T-cell (primary cell): ENCODE measurements around the gene DNAJC5. TPM values are rescaled to one million over a fixed set of nuclear protein-coding genes. Genes with fewer than 3 reads are reported as not detected.

ENCODE experiments used
- ATAC-seq, 4 experiments: fragments of 200-7000 bp in 3 of 4; fragments of 150-1000 bp in 1 of 4; cut with Tn5 transposase; replicated peaks in 1 of 4; 1 replicate in 3 of 4; 2 replicates in 1 of 4; pipeline ENCODE4 v1.10.0; 2021; ENCODE audit warnings: moderate library complexity in 3 of 4, mild to moderate bottlenecking in 2 of 4, moderate number of reproducible peaks in 1 of 4
- CTCF ChIA-PET, 2 donors: fragments of 300-600 bp; sonication (Branson Sonifier 250); formaldehyde crosslinking; loops; one replicate each; lab custom pipeline; 2022; ENCODE audit warnings: antibody characterized with exemption in 2 of 2; lab: Charles Lee
- POLR2A ChIA-PET, 2 donors: fragments of 300-600 bp; sonication (Branson Sonifier 250); formaldehyde crosslinking; loops; one replicate each; lab custom pipeline; 2022; ENCODE audit warnings: antibody characterized with exemption in 2 of 2; lab: Charles Lee
- DNase-seq, 35 experiments: peaks; one replicate each; pipeline versions ENCODE4 v3.0.0 to v3.0.0-alpha.2; 2013 to 2023
- H3K27ac ChIP-seq: one replicate; pipeline ENCODE4 v1.5.1; 2013; ENCODE audit warnings: low read length
- H3K27me3 ChIP-seq, 2 experiments: replicated peaks in 1 of 2; 1 replicate in 1 of 2; 2 replicates in 1 of 2; pipeline versions ENCODE4 v1.6.1 to v1.7.0; 2013; ENCODE audit warnings: low read length in 1 of 2, mixed read lengths in 1 of 2; ENCODE audit not compliant: control insufficient read depth in 2 of 2, insufficient read depth in 2 of 2; ENCODE audit errors: extremely low read depth in 1 of 2
- H3K36me3 ChIP-seq, 2 donors: 1 replicate in 1 of 2; 2 replicates in 1 of 2; pipeline versions ENCODE4 v1.6.1 to v1.7.0; 2013; ENCODE audit warnings: low read length in 1 of 2; ENCODE audit not compliant: control insufficient read depth in 2 of 2, insufficient read depth in 1 of 2; ENCODE audit errors: extremely low read depth in 1 of 2
- H3K4me1 ChIP-seq, 2 experiments: 1 replicate in 1 of 2; 2 replicates in 1 of 2; pipeline versions ENCODE4 v1.6.1 to v1.7.0; 2013; ENCODE audit warnings: low read length in 2 of 2, mixed read lengths in 1 of 2; ENCODE audit not compliant: insufficient read depth in 2 of 2, control insufficient read depth in 1 of 2; ENCODE audit errors: extremely low read depth in 1 of 2
- H3K4me3 ChIP-seq, 2 donors: 1 replicate in 1 of 2; 2 replicates in 1 of 2; pipeline versions ENCODE4 v1.5.1 to v1.7.0; 2013; ENCODE audit warnings: mild to moderate bottlenecking in 2 of 2, low read length in 1 of 2, moderate library complexity in 1 of 2; ENCODE audit not compliant: control insufficient read depth in 1 of 2; ENCODE audit errors: extremely low read depth in 1 of 2
- H3K9me3 ChIP-seq: 2 replicates; pipeline ENCODE4 v1.7.0; 2013
- H3K27ac Mint-ChIP-seq, 2 donors: one replicate each; pipeline ENCODE4 v1.8.0; 2020 to 2021; ENCODE audit warnings: mild to moderate bottlenecking in 2 of 2, mixed read lengths in 2 of 2
- H3K27me3 Mint-ChIP-seq, 2 donors: one replicate each; pipeline ENCODE4 v1.8.0; 2021 to 2022; ENCODE audit warnings: mixed read lengths in 2 of 2
- H3K36me3 Mint-ChIP-seq: one replicate; pipeline ENCODE4 v1.8.0; 2021; ENCODE audit warnings: mixed read lengths
- H3K4me1 Mint-ChIP-seq, 3 donors: one replicate each; pipeline ENCODE4 v1.8.0; 2020 to 2022; ENCODE audit warnings: mixed read lengths in 3 of 3, mild to moderate bottlenecking in 1 of 3
- H3K4me3 Mint-ChIP-seq, 3 donors: one replicate each; pipeline ENCODE4 v1.8.0; 2020 to 2022; ENCODE audit warnings: mild to moderate bottlenecking in 3 of 3, mixed read lengths in 3 of 3, moderate library complexity in 3 of 3
- H3K9me3 Mint-ChIP-seq, 3 donors: one replicate each; pipeline ENCODE4 v1.8.0; 2020 to 2022; ENCODE audit warnings: mixed read lengths in 3 of 3
- WGBS: methylation state at CpG from one replicate; pipeline ENCODE4 v1.1.5; 2013; ENCODE audit warnings: missing lambda C conversion rate; ENCODE audit not compliant: insufficient coverage; 5-methylcytosine and 5-hydroxymethylcytosine counted together
- total RNA-seq, 35 experiments: library from RNA in 6 of 35; stranded (reverse) in 6 of 35; fragments of 120-200 nt in 1 of 35; gene quantifications; one replicate each; pipeline versions ENCODE4 v1.2.1 to v1.2.4 and lab custom pipeline; 2013 to 2026

Gene DNAJC5
- total RNA-seq, 5 donors from 2014 or later (not counting 1 experiment from before 2014, with no cell fraction given), result 35.4 to 63.7 (median 54.9) TPM

GRCh38 chr20:63883201-63883593 lies 11.7 kb upstream of the DNAJC5 start:
- H3K36me3 Mint-ChIP-seq, result peaks cover 13% of the 10 kb centered on the region
- no peaks in the 10 kb centered on the region for H3K27me3 Mint-ChIP-seq
- H3K4me3 ChIP-seq, result no peak overlapping the region
- peaks cover 36 to 57% of the 10 kb centered on the region in 2 donors for H3K36me3 ChIP-seq
- ATAC-seq, result no peak
- H3K4me3 Mint-ChIP-seq, result no peak overlapping the region
- H3K27ac ChIP-seq, result no peak overlapping the region
- ChIA-PET CTCF (no interaction called here), POLR2A (no interaction called here)
- H3K9me3 ChIP-seq, result no peaks in the 10 kb centered on the region
- peaks cover 0 to 3% of the 10 kb centered on the region in 2 experiments for H3K4me1 ChIP-seq
- no peaks in the 10 kb centered on the region for H3K27me3 ChIP-seq
- H3K4me1 Mint-ChIP-seq, result no peaks in the 10 kb centered on the region
- WGBS, result 100% methylated on average over 1 of the region's 6 CpGs
- no peak for DNase-seq
- H3K9me3 Mint-ChIP-seq, result no peaks in the 10 kb centered on the region
- H3K27ac Mint-ChIP-seq, result no peak overlapping the region

GRCh38 chr20:63884506-63885263 lies 10.2 kb upstream of the DNAJC5 start:
- H3K27ac Mint-ChIP-seq, result no peak overlapping the region

DNA sequence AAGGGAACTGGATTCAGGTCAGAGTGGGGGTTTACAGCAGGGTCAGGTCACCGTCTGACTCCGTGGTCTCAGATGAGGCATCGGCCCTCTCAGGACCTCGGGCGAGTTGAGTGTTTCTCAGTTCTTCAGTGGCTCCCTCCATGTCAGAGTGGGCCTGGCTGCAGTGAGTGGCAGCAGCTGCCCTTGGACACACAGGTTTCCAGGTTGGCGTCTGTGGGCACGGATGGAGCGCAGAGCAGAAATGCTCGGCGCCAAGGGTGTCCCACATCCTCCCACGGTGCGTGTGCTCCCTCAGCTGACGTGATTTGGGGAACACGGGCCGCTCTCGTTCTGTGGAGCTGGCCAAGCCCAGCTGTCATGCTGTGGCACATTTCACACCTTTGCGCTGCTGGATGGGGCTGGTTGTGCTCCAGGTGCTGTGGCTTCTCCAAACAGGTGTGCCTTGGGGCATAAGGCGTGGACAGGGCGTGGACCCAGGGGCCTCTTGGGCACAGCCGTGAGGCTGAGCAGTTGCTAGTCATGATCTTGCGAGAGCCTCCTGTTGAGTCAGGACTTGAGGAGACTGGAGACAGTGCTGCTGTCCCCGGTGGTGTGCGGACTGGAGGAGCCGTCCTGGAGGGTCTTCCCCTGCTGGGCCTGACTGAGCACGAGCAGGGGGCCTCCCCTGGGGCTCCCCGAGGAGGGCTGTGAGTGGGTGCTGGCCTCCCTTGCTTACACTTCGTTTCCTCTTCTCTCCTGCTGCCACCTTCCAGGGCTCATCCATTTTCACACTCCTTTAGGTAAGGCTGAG lies 9.5 kb upstream of the DNAJC5 start:
- ATAC-seq, result no peak
- Histone ChIP-seq H3K36me3 (peaks cover 34 to 65% of the 10 kb centered on the region in 2 donors), H3K9me3 (no peaks in the 10 kb centered on the region), H3K27ac (no peak overlapping the region), H3K4me3 (no peak overlapping the region), H3K4me1 (peaks cover 0 to 3% of the 10 kb centered on the region in 2 experiments), H3K27me3 (no peaks in the 10 kb centered on the region)
- H3K4me3 Mint-ChIP-seq, result no peak overlapping the region
- ChIA-PET POLR2A (no interaction called here), CTCF (no interaction called here)
- DNase-seq, result no peak
- 93% methylated on average over 25 of the region's 27 CpGs for WGBS
- no peaks in the 10 kb centered on the region for H3K4me1 Mint-ChIP-seq
- H3K9me3 Mint-ChIP-seq, result no peaks in the 10 kb centered on the region
- H3K36me3 Mint-ChIP-seq, result peaks cover 27% of the 10 kb centered on the region
- no peak overlapping the region for H3K27ac Mint-ChIP-seq
- no peaks in the 10 kb centered on the region for H3K27me3 Mint-ChIP-seq

More at GRCh38 chr20:63884506-63885263, 10.2 kb upstream of the DNAJC5 start:
- Histone ChIP-seq H3K36me3 (peaks cover 30 to 59% of the 10 kb centered on the region in 2 donors), H3K27ac (no peak overlapping the region), H3K4me3 (no peak overlapping the region), H3K9me3 (no peaks in the 10 kb centered on the region), H3K27me3 (no peaks in the 10 kb centered on the region), H3K4me1 (peaks cover 0 to 3% of the 10 kb centered on the region in 2 experiments)
- Mint-ChIP-seq H3K36me3 (peaks cover 21% of the 10 kb centered on the region), H3K4me1 (no peaks in the 10 kb centered on the region), H3K9me3 (no peaks in the 10 kb centered on the region), H3K4me3 (no peak overlapping the region), H3K27me3 (no peaks in the 10 kb centered on the region)
- no peak for ATAC-seq
- DNase-seq, result no peak
- CTCF ChIA-PET, result no interaction called here
- POLR2A ChIA-PET, result no interaction called here
- WGBS, result 88% methylated on average over 18 of the region's 21 CpGs

- Mint-ChIP-seq H3K9me3 (no peaks in the 10 kb centered on the region), H3K36me3 (peaks cover 27% of the 10 kb centered on the region), H3K27me3 (no peaks in the 10 kb centered on the region), H3K4me3 (no peak overlapping the region), H3K4me1 (no peaks in the 10 kb centered on the region), H3K27ac (no peak overlapping the region)
- CTCF ChIA-PET, result no interaction called here
- 93% methylated on average over 11 of the region's 14 CpGs for WGBS
- POLR2A ChIA-PET, result no interaction called here
- Histone ChIP-seq H3K4me3 (no peak overlapping the region), H3K27me3 (no peaks in the 10 kb centered on the region), H3K36me3 (peaks cover 35 to 71% of the 10 kb centered on the region in 2 donors), H3K4me1 (peaks cover 0 to 3% of the 10 kb centered on the region in 2 experiments), H3K9me3 (no peaks in the 10 kb centered on the region), H3K27ac (no peak overlapping the region)
- ATAC-seq, result no peak
- no peak for DNase-seq
Observed at GRCh38 chr20:63886054-63886419, 8.9 kb upstream of the DNAJC5 start.

DNA sequence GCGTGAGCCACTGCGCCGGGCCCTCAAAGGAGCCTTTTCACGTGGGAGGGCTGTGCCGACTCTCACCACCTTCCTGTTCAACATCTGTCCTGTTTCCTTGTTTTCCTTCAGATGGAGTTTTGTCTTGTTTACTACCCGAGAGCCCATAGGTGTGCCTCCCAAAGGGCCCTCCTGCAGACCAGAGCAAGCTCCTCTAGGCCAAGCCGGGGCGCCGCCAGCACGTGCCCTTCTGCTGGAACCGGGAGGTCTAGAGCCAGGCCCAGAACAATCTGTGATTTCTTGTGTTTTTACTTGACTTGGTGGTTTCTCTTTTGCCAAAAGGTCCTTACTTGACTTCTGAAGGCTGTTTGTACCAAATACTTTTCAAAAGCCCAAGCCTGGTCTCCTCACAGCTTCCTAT lies 8.0 kb upstream of the DNAJC5 start:
- Histone ChIP-seq H3K4me1 (peaks cover 0 to 3% of the 10 kb centered on the region in 2 experiments), H3K36me3 (peaks cover 32 to 74% of the 10 kb centered on the region in 2 donors), H3K27me3 (no peaks in the 10 kb centered on the region), H3K4me3 (no peak overlapping the region), H3K27ac (no peak overlapping the region), H3K9me3 (no peaks in the 10 kb centered on the region)
- ChIA-PET POLR2A (no interaction called here), CTCF (no interaction called here)
- DNase-seq (no peak), ATAC-seq (no peak)
- peaks cover 27% of the 10 kb centered on the region for H3K36me3 Mint-ChIP-seq
- H3K4me3 Mint-ChIP-seq, result no peak overlapping the region
- H3K27ac Mint-ChIP-seq, result no peak overlapping the region
- H3K27me3 Mint-ChIP-seq, result no peaks in the 10 kb centered on the region
- H3K9me3 Mint-ChIP-seq, result no peaks in the 10 kb centered on the region
- WGBS, result 93% methylated on average over 6 of the region's 11 CpGs
- H3K4me1 Mint-ChIP-seq, result no peaks in the 10 kb centered on the region

DNA sequence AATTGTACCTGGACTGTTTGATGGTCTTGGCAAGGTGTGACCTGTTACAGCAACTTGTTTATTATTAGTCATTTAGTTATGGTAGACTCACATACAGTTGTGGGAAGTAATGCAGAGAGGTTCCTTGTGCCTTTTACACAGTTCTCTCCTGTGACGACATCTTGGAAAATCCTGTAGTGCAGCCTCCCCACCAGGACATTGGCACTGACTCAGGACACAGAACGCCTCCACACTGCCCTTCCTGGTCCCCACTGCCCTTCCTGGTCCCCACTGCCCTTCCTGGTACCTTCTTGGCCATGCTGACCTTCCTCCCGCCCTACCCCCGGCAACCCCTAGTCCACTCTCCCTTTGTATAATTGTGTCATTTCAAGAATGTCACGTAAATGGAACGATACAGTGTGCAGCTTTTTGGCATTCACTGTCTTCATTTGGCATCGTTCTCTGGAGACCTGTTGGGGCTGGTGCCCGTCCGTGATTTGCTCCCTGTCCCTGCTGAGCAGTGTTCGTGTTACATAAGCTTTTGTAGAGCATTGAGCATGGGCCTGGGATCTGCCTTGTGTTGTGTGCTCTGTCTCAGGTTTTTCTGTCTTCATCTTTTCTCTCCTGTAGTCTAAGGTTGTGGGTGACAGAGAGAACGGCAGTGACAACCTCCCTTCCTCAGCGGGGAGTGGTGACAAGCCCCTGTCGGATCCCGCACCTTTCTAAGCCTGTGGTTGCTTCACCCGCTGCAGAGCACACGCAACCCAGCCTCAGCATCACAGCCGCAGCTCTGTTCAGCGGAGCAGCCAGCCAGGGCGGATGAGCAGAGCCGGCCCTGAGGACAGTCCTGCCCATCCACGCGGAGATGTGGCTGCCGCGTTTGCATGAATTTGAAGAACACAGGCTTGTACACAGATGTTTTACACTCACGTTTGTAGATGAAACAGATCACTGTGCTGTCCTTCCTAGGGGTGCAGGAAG lies 5.4 kb upstream of the DNAJC5 start:
- no peak overlapping the region for H3K4me3 ChIP-seq
- ChIA-PET POLR2A (no interaction called here), CTCF (no interaction called here)
- 94% methylated on average over 22 of the region's 25 CpGs for WGBS
- Mint-ChIP-seq H3K9me3 (no peaks in the 10 kb centered on the region), H3K27ac (no peak overlapping the region), H3K4me1 (peaks cover 6 to 7% (median 6%) of the 10 kb centered on the region in 3 donors), H3K36me3 (peaks cover 20% of the 10 kb centered on the region), H3K4me3 (no peak overlapping the region), H3K27me3 (no peaks in the 10 kb centered on the region)
- ATAC-seq, result no peak
- H3K9me3 ChIP-seq, result no peaks in the 10 kb centered on the region
- DNase-seq, result no peak
- peaks cover 18 to 54% of the 10 kb centered on the region in 2 donors for H3K36me3 ChIP-seq
- H3K4me1 ChIP-seq, result peaks cover 0 to 8% of the 10 kb centered on the region in 2 experiments
- H3K27ac ChIP-seq, result no peak overlapping the region
- H3K27me3 ChIP-seq, result no peaks in the 10 kb centered on the region
